Transverse colon (tissue), 4 donors: ENCODE results near the gene GAD2. TPM values are rescaled to one million over a fixed set of nuclear protein-coding genes. Genes with fewer than 3 reads are reported as not detected.

Source experiments
- DNase-seq: peaks from one replicate; pipeline ENCODE4 v3.0.0-alpha.2; 2019
- H3K27ac ChIP-seq, 4 donors: fragments of 200-600 bp; sonication (generic); 2 replicates each; pipeline ENCODE4 v1.5.1; 2016 to 2018; ENCODE audit warnings: inconsistent platforms in 4 of 4
- H3K27me3 ChIP-seq: fragments of 200-600 bp; sonication (generic); 2 replicates; pipeline ENCODE4 v1.5.1; 2017; ENCODE audit warnings: inconsistent platforms
- H3K36me3 ChIP-seq, 4 donors: fragments of 200-600 bp; sonication (generic); 2 replicates each; pipeline ENCODE4 v1.5.1; 2017 to 2019; ENCODE audit warnings: inconsistent platforms in 4 of 4
- H3K4me1 ChIP-seq, 4 donors: fragments of 200-600 bp; sonication (generic); 2 replicates each; pipeline ENCODE4 v1.5.1; 2017 to 2020; ENCODE audit warnings: inconsistent platforms in 4 of 4
- H3K4me3 ChIP-seq, 4 donors: fragments of 200-600 bp; sonication (generic); 1 replicate in 1 of 4; 2 replicates in 3 of 4; pipeline versions ENCODE4 v1.5.1 to v1.6.1; 2017 to 2019; ENCODE audit warnings: inconsistent platforms in 4 of 4
- H3K9me3 ChIP-seq, 2 donors: fragments of 200-600 bp; sonication (generic); 2 replicates each; pipeline ENCODE4 v1.5.1; 2017 to 2019; ENCODE audit warnings: inconsistent platforms in 2 of 2
- EP300 ChIP-seq: sonication (generic); formaldehyde crosslinking; IDR thresholded peaks from one replicate; pipeline ENCODE4 v1.6.1; 2017; ENCODE audit warnings: antibody characterized with exemption, low read depth
- POLR2A ChIP-seq: fragments of 450-650 bp; IDR thresholded peaks from one replicate; pipeline ENCODE4 v1.6.1; 2016; ENCODE audit warnings: antibody characterized with exemption, mild to moderate bottlenecking, moderate library complexity
- POLR2AphosphoS5 ChIP-seq, 3 donors: sonication (generic); formaldehyde crosslinking; IDR thresholded peaks; one replicate each; pipeline ENCODE4 v1.6.1; 2016; ENCODE audit warnings: antibody characterized with exemption in 3 of 3
- WGBS, 2 donors: methylation state at CpG; one replicate each; pipeline ENCODE4 v1.1.5; 2018; ENCODE audit warnings: low coverage in 1 of 2; 5-methylcytosine and 5-hydroxymethylcytosine counted together
- in situ Hi-C, 4 donors: fragments of 200-750 bp; cut with MboI; loops; one replicate each; pipeline versions ENCODE4 v1.15.0 to v1.15.1; 2017; ENCODE audit warnings: low sequenced_read_pairs in 3 of 4, low pct_ligation_motif_present in 1 of 4, low pct_unique_long_range_greater_than_20kb in 1 of 4
- intact Hi-C: fragments of 100-400 bp; cut with DNase I; formaldehyde crosslinking; loops from one replicate; pipeline ENCODE4 v1.15.1; 2023; ENCODE audit warnings: low total_unique reads
- total RNA-seq, 4 donors: library from RNA; depleted of rRNA; stranded (reverse); fragments of >200 nt; gene quantifications; one replicate each; pipeline ENCODE4 v1.1.0, GENCODE V29; 2016
- TF ChIP-seq, protein P1 (sequence below), 5 experiments: fragments of 200-600 bp in 3 of 5; fragments of 450-650 bp in 2 of 5; sonication (generic) in 3 of 5; IDR thresholded peaks; 1 replicate in 2 of 5; 2 replicates in 3 of 5; pipeline ENCODE4 v1.5.1; 2016 to 2017; ENCODE audit warnings: antibody characterized with exemption in 5 of 5, inconsistent platforms in 3 of 5, mild to moderate bottlenecking in 2 of 5, moderate library complexity in 1 of 5

GAD2 gene
- total RNA-seq, 4 donors from 2014 or later = not detected

DNA sequence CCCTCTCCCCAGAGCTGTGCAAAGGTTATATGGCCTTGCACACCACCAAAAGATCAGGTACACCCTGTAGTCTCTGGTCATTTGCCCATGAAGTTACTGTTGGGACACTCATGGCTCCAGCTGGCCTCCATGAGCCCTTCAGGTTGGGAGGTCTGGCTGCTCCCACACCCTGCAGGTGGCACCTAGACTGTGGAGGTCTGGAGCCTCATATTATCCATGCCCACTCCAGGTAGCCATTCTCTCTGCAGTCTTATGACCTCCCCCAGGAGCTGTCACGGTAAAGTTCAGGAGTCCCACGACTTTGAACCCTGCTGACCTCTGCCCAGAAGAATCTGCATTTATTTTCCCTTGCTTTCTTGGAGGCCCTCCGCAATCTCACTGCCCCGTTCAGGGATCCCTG is 39.2 kb upstream of the GAD2 start:
- no peak overlapping the region for H3K27ac ChIP-seq
- H3K4me3 ChIP-seq = no peak overlapping the region
- in situ Hi-C loops (no loop called here), intact Hi-C loops (no loop called here)
- H3K36me3 ChIP-seq = no peaks in the 10 kb centered on the region
- no peak for DNase-seq
- TF ChIP-seq POLR2A = no peak
- TF ChIP-seq, protein P1, sequence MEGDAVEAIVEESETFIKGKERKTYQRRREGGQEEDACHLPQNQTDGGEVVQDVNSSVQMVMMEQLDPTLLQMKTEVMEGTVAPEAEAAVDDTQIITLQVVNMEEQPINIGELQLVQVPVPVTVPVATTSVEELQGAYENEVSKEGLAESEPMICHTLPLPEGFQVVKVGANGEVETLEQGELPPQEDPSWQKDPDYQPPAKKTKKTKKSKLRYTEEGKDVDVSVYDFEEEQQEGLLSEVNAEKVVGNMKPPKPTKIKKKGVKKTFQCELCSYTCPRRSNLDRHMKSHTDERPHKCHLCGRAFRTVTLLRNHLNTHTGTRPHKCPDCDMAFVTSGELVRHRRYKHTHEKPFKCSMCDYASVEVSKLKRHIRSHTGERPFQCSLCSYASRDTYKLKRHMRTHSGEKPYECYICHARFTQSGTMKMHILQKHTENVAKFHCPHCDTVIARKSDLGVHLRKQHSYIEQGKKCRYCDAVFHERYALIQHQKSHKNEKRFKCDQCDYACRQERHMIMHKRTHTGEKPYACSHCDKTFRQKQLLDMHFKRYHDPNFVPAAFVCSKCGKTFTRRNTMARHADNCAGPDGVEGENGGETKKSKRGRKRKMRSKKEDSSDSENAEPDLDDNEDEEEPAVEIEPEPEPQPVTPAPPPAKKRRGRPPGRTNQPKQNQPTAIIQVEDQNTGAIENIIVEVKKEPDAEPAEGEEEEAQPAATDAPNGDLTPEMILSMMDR (IDR thresholded peaks at IDR 0.05) = no peak
- TF ChIP-seq EP300 = no peak
- no peak for TF ChIP-seq POLR2AphosphoS5 (IDR thresholded peaks at IDR 0.05)
- H3K4me1 ChIP-seq = no peaks in the 10 kb centered on the region
- WGBS, 2 donors = 72 to 83% methylated on average over 2 to 4 of the region's 4 CpGs
- H3K9me3 ChIP-seq = no peaks in the 10 kb centered on the region
- H3K27me3 ChIP-seq = no peaks in the 10 kb centered on the region

GRCh38 chr10:26194275-26194674 is 22.3 kb upstream of the GAD2 start:
- no peaks in the 10 kb centered on the region for H3K27me3 ChIP-seq
- no peak overlapping the region for H3K4me3 ChIP-seq
- H3K9me3 ChIP-seq = no peaks in the 10 kb centered on the region
- WGBS, 2 donors = 61% methylated on average over 4 to 5 of the region's 5 CpGs
- intact Hi-C loops = no loop called here
- H3K27ac ChIP-seq = no peak overlapping the region
- in situ Hi-C loops = no loop called here
- TF ChIP-seq, protein P1 (IDR thresholded peaks at IDR 0.05) = no peak
- H3K4me1 ChIP-seq = no peaks in the 10 kb centered on the region
- H3K36me3 ChIP-seq = no peaks in the 10 kb centered on the region
- DNase-seq = no peak

GRCh38 chr10:26197248-26197647 is 19.3 kb upstream of the GAD2 start:
- Histone ChIP-seq H3K36me3 (no peaks in the 10 kb centered on the region), H3K27ac (no peak overlapping the region), H3K4me1 (no peaks in the 10 kb centered on the region), H3K4me3 (no peak overlapping the region), H3K27me3 (no peaks in the 10 kb centered on the region), H3K9me3 (no peaks in the 10 kb centered on the region)
- TF ChIP-seq POLR2AphosphoS5 (IDR thresholded peaks at IDR 0.05) (no peak), POLR2A (no peak), EP300 (no peak)
- TF ChIP-seq, protein P1 (IDR thresholded peaks at IDR 0.05) = no peak
- intact Hi-C loops (no loop called here), in situ Hi-C loops (no loop called here)
- WGBS, 2 donors = 89 to 94% methylated on average over 2 of the region's 2 CpGs
- no peak for DNase-seq

GRCh38 chr10:26198119-26198518 is 18.5 kb upstream of the GAD2 start:
- intact Hi-C loops = no loop called here
- Histone ChIP-seq H3K4me1 (no peaks in the 10 kb centered on the region), H3K36me3 (no peaks in the 10 kb centered on the region), H3K27ac (no peak overlapping the region), H3K4me3 (no peak overlapping the region), H3K27me3 (no peaks in the 10 kb centered on the region), H3K9me3 (no peaks in the 10 kb centered on the region)
- in situ Hi-C loops = no loop called here
- WGBS, 2 donors = 88 to 93% methylated on average over 6 to 9 of the region's 9 CpGs
- DNase-seq = no peak
- TF ChIP-seq POLR2A (no peak), EP300 (no peak), POLR2AphosphoS5 (IDR thresholded peaks at IDR 0.05) (no peak)
- TF ChIP-seq, protein P1 (IDR thresholded peaks at IDR 0.05) = no peak
